ENCODE measurements around the gene FAM120B.

GRCh38 chr6:170394980-170395379 is 88.4 kb downstream of the FAM120B start:
- TF ChIP-seq CTCF (conservative IDR thresholded peaks at IDR 0.05; ENCODE audit: low read depth, low read length) (no peak), POLR2A (IDR thresholded peaks at IDR 0.05; ENCODE audit: low read depth, low read length) (no peak), RAD21 (IDR thresholded peaks at IDR 0.05; ENCODE audit: low read length) (no peak), SMC3 (IDR thresholded peaks at IDR 0.05; ENCODE audit: low read depth, low read length) (no peak), USF2 (IDR thresholded peaks at IDR 0.05; ENCODE audit: low read depth, low read length) (no peak), CEBPB (IDR thresholded peaks at IDR 0.05; ENCODE audit: low read depth, low read length) (no peak), BHLHE40 (IDR thresholded peaks at IDR 0.05; ENCODE audit: low read depth, low read length) (no peak), MAFK (IDR thresholded peaks at IDR 0.05; ENCODE audit: low read depth, low read length) (no peak), RCOR1 (IDR thresholded peaks at IDR 0.05; ENCODE audit: insufficient replicate concordance, low read length) (no peak), MXI1 (IDR thresholded peaks at IDR 0.05; ENCODE audit: borderline replicate concordance, low read depth, low read length) (no peak), FOS (IDR thresholded peaks at IDR 0.05; ENCODE audit: low read depth, low read length) (no peak)
- TF ChIP-seq, protein P1, sequence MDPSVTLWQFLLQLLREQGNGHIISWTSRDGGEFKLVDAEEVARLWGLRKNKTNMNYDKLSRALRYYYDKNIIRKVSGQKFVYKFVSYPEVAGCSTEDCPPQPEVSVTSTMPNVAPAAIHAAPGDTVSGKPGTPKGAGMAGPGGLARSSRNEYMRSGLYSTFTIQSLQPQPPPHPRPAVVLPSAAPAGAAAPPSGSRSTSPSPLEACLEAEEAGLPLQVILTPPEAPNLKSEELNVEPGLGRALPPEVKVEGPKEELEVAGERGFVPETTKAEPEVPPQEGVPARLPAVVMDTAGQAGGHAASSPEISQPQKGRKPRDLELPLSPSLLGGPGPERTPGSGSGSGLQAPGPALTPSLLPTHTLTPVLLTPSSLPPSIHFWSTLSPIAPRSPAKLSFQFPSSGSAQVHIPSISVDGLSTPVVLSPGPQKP (IDR thresholded peaks at IDR 0.05; ENCODE audit: borderline replicate concordance, low read depth, low read length), result no peak
